GM21381 (cell line): ENCODE results near the gene R3HDM1.
"Not testable (repeated sequence)": the region's sequence is repeated elsewhere in the genome, so short reads cannot be mapped to it uniquely, and the experiment has no call there.

Experiments
- ATAC-seq: cut with Tn5 transposase; IDR thresholded peaks from one replicate; pipeline ENCODE4 v1.9.1; 2021; ENCODE audit warnings: mild to moderate bottlenecking, moderate library complexity; ENCODE audit not compliant: unreplicated experiment

R3HDM1 gene

DNA sequence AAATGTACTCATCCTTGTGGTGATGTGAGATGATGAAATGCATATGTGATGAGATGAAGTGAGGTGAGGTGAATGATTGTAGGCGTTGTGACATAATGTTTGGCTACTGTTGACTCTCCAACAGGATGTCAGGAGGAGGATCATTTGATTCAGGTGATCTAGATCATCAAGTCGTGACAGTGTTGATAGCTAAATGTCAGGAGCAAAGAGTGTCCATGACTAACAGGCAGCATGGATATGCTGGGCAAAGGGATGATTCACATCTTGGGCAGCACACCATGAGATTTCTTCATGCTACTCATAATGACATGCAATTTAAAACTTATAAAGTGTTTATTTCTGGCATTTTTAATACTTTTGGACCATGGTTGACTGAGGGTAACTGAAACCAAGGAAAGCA, 170.2 kb downstream of the R3HDM1 start:
- no peak for ATAC-seq

DNA sequence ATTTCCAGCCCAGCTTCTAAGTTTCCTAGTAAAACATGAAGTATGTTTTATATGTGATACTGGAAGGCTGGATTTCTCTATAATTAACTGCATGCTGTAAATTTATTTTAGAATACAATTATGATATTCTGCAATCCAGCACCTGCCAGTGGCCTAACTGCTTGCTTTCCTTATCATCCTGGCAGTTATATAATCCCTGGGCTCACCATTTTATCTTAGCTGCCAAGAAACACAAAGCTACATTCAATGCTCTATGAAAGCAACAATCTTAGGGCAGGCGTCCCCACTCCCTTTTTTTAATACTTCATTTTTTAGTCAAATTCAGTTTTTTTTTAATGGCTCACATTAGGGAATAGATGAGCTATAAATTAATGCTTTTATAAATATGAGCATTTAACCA, 172.0 kb downstream of the R3HDM1 start:
- ATAC-seq, result no peak

DNA sequence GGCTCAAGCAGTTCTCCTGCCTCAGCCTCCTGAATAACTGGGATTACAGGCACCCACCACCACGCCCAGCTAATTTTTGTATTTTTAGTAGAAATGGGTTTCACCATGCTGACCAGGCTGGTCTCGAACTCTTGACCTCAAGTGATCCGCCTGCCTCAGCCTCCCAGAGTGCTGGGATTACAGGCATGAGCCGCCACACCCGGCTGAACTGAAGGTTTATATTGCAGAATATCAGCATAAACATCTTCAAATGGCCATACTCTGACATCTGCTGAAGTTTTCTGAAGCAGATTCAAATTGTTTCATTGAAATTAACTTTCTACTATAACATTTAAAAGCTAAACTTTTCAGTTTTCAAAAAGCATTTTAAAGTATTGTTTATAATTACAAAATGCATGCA, 172.8 kb downstream of the R3HDM1 start:
- not testable (repeated sequence) for ATAC-seq

DNA sequence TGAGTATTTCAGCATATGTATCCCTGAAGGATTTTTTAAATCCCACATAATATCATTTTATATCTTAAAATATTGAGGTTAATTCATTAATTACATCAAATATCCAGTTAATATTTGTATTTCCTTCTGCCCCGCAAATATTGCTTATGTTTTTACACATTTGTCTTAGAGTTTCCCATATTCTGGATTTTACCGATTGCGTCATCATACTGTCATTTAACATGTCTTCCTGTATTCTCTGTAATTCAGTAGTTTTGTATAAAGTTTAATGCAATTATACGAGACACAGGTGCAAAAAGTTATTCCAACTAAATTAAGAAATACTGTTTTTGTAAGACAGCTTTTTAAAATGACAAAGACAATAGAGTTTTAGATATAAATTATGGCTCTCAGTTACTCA, 176.9 kb downstream of the R3HDM1 start:
- ATAC-seq, result no peak

DNA sequence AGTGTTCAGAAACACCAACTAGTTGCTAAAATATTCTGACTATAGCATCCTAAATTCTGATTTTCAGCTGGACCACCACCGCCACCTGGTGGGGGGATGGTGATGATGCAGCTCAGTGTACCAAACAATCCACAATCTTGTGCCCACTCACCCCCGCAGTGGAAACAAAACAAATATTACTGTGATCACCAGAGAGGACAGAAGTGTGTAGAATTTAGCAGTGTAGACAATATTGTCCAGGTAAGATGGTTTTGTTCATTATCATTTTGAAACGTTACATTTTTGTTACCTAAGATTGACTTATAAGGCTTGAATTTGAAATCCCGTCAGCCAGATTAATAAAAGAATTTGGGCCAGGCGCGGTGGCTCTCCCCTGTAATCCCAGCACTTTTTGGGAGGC, 178.7 kb downstream of the R3HDM1 start:
- ATAC-seq, result no peak

DNA sequence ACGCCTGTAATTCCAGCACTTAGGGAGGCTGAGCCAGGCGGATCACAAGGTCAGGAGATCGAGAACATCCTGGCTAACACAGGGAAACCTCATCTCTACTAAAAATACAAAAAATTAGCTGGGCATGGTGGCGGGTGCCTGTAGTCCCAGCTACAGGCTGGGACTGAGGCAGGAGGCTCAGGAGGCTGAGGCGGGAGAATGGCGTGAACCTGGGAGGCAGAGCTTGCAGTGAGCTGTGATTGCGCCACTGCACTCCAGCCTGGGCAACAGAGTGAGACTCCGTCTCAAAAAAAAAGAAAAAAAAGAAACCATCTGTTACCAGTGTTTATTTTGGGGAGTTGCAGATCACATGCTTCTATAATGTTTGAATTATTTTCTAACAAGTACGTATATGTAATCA, 183.8 kb downstream of the R3HDM1 start:
- ATAC-seq, result not testable (repeated sequence)

DNA sequence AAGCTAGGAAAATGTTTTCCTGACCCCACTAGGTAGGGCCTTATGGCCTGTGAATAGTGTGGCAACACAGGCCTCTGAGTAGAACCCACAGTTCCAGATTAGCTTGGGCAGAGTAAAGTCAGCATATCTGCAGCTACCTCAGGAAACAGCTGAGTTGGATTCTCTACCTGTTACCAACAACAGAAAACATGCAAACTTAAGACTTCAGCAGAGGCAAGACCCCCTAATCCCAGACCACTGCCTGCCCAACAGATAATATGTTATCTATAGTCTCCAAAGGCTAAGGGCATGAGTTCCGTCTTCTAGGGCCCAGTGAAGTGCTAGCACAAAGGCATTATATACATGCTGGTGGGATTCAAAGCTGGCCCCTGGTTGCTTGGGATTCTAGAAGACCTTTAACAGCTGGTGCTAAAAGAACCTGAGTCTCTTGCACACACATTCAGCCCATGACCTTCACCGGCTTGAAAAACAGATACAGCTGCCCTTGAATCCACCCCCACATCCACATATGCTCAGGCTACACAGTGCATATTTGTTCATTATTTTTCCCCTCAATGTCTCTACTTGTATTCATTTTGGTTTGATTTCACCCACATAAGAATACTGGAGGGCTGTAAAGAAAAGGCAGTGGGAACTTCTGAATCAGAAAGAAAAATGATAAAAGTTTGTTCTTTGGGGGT, 196.9 kb downstream of the R3HDM1 start:
- ATAC-seq, result no peak

DNA sequence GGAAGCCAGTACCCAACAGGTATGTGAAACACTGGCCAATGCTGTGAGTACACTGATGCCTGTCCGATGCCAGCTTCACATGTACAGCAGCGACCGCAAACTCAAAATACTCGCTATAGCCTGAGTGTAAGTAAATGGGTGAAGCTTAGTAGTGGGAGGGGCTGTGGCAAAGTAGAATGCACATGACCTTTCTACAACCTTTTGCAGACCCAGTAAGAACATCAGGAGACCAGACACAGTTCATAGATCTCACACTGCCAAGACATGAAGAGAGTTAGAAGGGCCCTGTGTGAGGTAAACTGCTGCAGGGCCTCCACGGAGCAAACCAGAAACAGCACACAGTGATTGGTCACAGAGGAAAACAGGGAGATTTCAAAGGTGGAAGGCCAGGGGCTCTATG, 201.3 kb downstream of the R3HDM1 start:
- ATAC-seq, result no peak

DNA sequence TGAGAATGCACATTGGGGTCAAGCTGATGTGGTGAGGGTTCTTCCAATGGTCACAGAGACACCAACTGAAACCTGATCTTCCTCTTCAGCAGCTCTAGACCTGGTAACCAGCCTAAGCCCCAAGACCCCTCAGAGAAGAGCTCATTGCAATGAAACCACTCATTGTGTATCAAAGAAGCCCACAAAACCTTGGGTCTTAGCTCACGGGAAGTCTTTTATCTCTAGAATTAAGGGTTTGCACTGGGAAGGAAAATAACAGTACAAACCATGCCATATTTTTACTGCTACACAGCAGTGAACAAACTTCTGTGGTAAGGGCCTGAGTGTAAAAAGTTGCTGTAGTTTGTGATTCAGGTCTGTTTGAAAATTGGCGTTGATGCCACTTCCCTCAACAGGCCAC, 201.8 kb downstream of the R3HDM1 start:
- no peak for ATAC-seq

DNA sequence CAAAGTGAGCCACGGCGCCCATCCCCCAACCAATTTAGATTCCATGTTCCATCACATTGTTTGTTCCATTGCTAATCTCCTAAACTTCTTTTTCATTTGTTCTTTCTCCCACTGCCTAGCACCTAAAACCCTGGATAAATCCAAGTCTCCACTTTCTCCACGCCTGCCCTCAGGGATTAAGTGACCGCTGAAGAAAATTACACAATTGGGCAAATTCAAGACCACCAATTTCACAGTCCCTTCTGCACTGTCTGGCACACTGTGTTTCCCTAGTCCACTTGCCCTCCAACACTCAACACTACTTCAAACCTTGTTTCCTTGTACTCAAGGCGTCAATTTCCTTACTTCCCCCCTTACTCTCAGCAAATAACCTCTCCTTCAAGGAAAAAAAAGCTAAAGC, 205.3 kb downstream of the R3HDM1 start:
- no peak for ATAC-seq

DNA sequence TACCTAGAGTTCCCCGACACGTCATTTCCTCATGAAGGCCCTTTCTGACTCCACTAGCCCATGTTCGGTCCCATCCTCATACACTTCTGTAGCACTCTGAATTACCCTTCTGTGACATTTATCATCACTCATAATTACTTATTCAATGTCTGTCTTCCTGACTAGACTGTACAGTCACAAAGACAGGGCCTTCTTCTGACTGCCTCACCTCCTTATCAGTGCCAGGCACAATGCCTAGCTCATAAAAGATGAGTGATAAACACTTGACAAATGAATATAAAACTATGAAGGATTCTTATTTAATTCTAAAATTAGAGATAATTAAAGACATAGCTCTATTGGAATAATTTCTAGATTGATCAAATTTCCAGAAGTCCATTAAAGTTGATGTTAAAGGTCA, 208.9 kb downstream of the R3HDM1 start:
- no peak for ATAC-seq

DNA sequence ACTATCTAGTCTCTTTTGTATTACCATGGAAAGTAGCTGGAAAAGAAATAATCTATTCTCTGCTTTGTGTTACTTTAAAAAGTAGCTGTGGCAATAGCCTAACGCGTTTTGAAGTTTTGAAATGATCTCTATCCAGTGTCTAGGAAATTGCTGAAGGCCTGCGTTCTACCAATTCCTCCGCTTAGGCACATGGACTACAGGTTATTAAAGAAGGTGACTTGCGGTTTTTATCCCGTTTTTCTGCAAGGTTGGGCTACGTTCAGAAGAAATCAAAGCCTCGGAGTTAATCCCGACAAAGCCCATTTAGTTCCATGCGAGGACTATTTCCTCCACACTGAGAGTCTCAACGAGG, 209.7 kb downstream of the R3HDM1 start:
- no peak for ATAC-seq

DNA sequence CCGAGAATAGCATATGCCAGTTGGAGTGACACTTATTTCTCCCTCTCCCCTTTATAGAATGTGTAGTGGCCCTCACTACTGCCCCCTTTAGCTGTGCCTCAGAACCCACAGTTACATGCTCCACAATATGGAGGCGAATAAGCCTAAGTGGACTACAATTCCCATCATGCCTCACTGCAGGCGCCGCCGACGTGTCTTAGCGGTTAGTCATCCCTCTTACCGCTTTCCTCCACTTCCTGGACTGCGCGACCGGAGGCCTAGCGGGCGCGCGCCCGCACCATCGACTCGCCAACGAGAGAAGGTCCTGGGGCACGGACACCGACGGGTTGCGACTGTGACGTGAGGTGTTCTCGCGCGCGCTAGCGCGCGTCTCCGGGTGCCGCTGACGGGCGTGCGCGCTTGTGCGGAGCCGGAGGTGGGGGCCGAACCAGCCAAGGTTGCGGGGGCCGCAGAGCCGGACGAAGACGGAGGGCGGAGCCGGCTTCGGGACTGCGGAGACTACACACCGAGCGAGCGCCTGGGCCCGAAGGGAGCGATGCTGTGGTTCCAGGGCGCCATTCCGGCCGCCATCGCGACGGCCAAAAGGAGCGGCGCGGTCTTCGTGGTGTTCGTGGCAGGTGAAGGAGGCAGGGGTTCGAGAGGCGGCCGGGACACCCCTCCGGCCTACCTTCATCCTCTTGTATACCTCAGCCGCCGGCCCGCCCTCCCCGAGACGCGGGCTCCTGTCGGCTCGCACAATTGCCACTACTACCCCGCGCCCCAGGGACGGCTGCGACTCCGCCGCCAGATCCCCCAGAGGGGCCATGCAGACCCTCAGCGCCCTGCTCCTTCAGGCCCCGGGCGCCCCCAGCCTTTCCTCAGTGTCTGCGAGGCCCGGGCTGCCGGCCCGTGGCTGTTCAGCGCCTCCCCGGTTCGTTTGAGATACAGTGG, 210.4 kb downstream of the R3HDM1 start, which contains the start of gene UBXN4:
TSS of gene UBXN4 (plus strand) at position 461 of the 930 bp plus-strand sequence. CDS start at position 536, 75 bp downstream.
- peak; percentile 94 for ATAC-seq

DNA sequence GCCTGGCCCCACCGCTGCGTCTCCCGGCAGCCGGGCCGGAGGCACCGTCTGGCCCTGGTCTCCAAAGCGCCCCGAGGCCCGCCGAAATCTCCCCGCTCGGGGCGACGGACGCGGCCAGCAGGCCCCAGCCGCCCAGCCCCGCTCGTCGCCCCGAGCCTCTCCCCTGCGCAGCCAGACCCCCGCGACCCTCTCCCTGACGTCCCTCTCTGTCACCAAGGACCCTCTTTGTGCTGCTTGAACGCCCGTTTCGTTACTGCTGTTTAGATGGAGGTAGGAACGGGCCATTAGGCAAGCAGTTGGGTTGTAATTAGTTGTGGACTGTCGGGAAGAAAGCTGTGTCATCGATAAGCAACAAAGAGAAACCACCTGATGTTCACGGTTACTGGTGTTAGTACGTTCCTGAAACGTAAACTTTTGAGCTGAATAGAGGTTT, 211.1 kb downstream of the R3HDM1 start:
- peak; percentile 23 for ATAC-seq

DNA sequence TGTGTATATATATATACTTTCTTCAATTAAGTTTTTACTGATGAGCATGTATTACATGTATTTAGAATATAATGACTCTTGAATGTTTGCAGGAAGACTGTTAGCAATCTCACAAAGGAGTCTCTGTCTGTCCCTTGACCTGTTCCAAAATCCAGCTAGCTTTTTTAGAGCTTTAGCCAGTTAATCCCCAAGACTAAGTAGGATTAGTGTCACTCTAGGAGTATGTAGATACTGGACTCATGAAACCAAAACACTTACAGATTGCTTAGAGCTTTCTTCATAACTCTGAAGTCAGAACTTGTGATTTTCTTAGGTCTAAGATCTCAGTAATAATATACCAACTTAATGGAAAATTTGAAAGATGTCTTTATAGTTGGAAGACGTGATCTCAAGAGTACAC, 212.6 kb downstream of the R3HDM1 start:
- no peak for ATAC-seq

DNA sequence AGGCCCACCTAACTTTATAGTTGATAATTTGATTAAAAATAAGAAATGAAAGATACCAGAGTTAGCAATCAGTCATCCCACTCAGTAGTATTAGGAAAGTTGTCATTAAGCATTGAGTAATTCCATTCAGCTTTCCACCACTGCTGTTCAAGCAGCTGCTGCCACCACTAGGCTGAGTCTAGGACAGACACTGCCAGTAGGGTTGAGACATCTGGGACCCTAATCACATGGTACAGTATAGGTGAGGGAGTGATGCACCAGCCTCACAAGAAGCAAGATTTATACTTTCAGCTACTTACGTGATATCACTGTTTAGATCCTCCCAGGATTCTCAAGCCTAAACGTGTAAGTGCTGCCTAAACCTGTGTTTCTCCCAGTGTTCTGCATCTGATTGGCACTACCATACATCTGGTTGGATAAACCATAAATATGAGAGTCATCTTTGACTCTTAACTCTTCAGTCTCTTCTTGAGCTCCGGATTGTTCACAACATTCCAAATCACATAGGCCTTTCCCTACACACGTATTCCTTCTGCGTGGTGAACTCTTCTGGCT, 213.6 kb downstream of the R3HDM1 start:
- ATAC-seq, result no peak

DNA sequence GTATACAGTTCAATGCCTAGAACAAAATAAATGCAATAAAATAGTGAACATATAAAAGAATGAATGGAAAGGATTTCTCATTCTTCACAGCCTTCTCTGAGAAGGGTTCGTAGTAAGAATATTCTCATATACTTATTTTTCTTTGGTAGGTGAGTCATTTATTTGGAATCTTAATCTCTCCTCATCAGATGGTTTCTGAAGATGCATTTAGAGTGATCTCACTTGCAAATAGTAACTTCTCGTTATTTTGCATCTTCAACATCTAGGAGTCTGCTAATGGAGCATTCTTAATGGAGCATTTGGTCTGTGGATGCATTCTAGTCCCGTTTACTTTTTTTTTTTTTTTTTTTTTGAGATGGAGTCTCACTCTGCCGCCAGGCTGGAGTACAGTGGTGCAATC, 214.3 kb downstream of the R3HDM1 start:
- no peak for ATAC-seq

DNA sequence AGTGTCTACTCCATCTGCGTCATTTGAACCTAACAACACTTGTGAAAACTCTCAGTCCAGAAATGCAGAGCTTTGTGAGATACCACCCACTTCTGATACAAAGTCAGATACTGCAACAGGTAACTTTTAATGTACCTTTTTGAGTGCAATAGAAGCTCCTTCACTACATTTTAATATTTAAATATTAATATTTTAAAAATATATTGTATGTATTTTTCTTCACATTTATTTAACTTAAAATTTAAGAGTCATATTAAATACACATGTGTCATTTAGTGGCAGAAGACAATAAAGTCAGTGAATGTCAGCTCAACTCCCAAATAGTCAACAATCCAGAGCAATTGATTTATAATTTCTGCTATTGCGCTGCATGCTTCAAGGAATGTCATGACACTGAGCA, 224.3 kb downstream of the R3HDM1 start:
- ATAC-seq, result no peak

DNA sequence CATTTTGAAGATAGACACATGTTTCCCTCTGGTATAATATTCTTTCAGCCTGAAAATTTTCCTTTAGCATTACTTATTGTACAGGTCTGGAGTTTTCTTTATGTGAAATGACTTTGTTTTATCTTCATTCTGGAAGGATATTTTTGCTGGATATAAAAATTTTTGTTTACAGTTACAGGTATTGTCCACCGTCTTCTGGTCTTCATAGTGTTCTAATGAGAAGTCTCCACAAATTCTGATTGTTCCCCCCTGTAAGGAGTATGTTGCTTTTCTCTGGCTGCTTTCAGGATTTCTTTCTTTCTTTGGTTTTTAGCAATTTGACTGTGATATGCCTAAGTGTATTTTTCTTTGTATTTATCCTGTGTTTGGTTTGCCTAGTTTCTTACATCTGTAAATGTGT, 225.4 kb downstream of the R3HDM1 start:
- no peak for ATAC-seq

DNA sequence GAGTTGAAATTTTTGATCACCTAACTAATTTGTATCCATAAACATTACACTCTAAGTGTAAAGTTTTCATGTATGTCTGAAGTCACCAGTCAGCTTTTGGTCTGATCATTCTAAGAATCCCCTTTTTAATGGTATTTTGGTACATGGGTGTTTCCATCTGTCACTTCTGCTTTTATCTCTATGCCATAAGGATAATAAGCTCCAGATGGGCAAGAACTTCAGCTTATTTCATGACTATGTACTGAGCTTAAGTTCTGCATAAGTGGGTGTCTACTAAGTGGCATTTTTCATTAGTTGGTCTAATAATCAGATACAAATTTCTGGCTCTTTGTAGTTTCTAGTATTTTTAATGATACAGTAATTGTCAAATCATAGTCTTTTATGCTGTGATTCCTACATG, 230.7 kb downstream of the R3HDM1 start:
- no peak for ATAC-seq

DNA sequence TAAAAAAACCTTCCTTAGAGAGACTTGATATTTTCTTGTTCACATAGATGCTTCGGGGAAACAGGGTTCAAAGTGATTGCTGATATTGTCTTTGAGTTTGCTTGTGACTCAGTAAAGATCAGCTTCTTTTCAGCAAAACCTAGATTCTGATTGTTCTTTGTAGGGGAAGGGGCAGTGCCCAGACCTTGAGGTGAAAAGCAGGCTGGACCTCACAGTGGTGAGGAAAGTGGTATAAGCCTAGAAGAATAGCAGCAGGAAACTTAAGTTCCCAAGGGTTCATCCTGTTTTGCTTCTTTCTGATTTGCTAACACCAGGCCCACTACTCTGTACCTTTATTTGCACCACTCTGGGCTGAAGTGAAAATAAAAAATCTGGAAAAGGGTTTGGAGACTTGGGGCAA, 231.2 kb downstream of the R3HDM1 start:
- no peak for ATAC-seq

DNA sequence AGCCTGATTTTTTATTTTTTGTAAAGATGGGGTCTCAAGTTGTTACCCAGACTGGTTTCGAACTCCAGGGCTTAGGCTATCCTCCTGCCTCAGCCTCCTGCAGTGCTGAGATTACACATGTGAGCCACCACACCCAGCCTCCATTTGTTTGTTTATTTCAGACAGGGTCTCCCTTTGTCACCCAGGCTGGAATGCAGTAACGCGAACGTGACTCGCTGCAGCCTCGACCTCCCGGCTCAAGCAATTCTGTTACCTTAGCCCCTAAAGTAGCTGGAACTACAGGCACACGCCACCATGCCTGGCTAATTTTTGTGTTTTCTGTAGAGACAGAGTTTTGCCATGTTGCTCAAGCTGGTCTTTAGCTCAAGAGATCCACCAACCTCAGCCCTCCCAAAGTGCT, 237.6 kb downstream of the R3HDM1 start:
- ATAC-seq, result no peak
